ENCODE results near the gene C1QTNF6.

Gene C1QTNF6

GRCh38 chr22:37160027-37160426 lies 28.0 kb downstream of the C1QTNF6 start:
- no peak for DNase-seq

- DNase-seq, result no peak
Observed at GRCh38 chr22:37158963-37159290, 29.1 kb downstream of the C1QTNF6 start.

GRCh38 chr22:37157516-37158285 lies 30.3 kb downstream of the C1QTNF6 start:
- no peak for DNase-seq

GRCh38 chr22:37156686-37157435 lies 31.2 kb downstream of the C1QTNF6 start:
- no peak for DNase-seq

- no peak for DNase-seq
Observed at GRCh38 chr22:37155971-37156370, 32.1 kb downstream of the C1QTNF6 start.

- DNase-seq, result no peak
Observed at GRCh38 chr22:37154925-37155712, 32.9 kb downstream of the C1QTNF6 start.

- DNase-seq, result no peak
Observed at GRCh38 chr22:37153901-37154300, 34.1 kb downstream of the C1QTNF6 start.

GRCh38 chr22:37151401-37151800 lies 36.6 kb downstream of the C1QTNF6 start:
- DNase-seq, result no peak

GRCh38 chr22:37150701-37151100 lies 37.3 kb downstream of the C1QTNF6 start:
- DNase-seq, result no peak

GRCh38 chr22:37148742-37149665 lies 39.0 kb downstream of the C1QTNF6 start:
- DNase-seq, result no peak

GRCh38 chr22:37148031-37148651 lies 39.9 kb downstream of the C1QTNF6 start:
- no peak for DNase-seq

GRCh38 chr22:37147186-37147990 lies 40.7 kb downstream of the C1QTNF6 start:
- DNase-seq, result no peak

GRCh38 chr22:37146507-37147180 lies 41.4 kb downstream of the C1QTNF6 start:
- no peak for DNase-seq

- DNase-seq, result no peak
Observed at GRCh38 chr22:37146051-37146385, 42.0 kb downstream of the C1QTNF6 start.

- DNase-seq, result no peak
Observed at GRCh38 chr22:37145180-37146050, 42.6 kb downstream of the C1QTNF6 start.

GRCh38 chr22:37144180-37144554 lies 43.9 kb downstream of the C1QTNF6 start:
- DNase-seq, result no peak

- no peak for DNase-seq
Observed at GRCh38 chr22:37141971-37142370, 46.1 kb downstream of the C1QTNF6 start.

GRCh38 chr22:37141476-37141875 lies 46.6 kb downstream of the C1QTNF6 start:
- DNase-seq, result no peak

GRCh38 chr22:37140686-37141323 lies 47.2 kb downstream of the C1QTNF6 start:
- no peak for DNase-seq

Data from NCI-H524 treated with DMSO at 0.1 percent for 48 hours (cell line).